ENCODE data around the gene SMIM20. TPM values are rescaled to one million over a fixed set of nuclear protein-coding genes. Genes with fewer than 3 reads are reported as not detected.

SMIM20 gene
- total RNA-seq, 1 experiment from 2014 or later = 27.0 TPM

GRCh38 chr4:25937801-25938200 lies 23.8 kb downstream of the SMIM20 start:
- H3K27ac ChIP-seq (ENCODE audit: low read length) = no peak overlapping the region
- no peak for ATAC-seq
- no peak for DNase-seq
- ChIA-PET CTCF (no interaction called here), POLR2A (ENCODE audit: unreplicated experiment) (no interaction called here)
- H3F3A ChIP-seq (ENCODE audit: low read length, unreplicated experiment) = no peaks in the 10 kb centered on the region
- TF ChIP-seq CTCF (conservative IDR thresholded peaks at IDR 0.05; ENCODE audit: low read depth, low read length) = no peak
- no peak for TF ChIP-seq EZH2phosphoT487 (IDR thresholded peaks at IDR 0.05; ENCODE audit: borderline replicate concordance, low read length)
- no peak for TF ChIP-seq EZH2 (IDR thresholded peaks at IDR 0.05; ENCODE audit: low read length, unreplicated experiment)
- H3K9me3 ChIP-seq (ENCODE audit: low read length) = no peaks in the 10 kb centered on the region
- no peaks in the 10 kb centered on the region for H3K36me3 ChIP-seq (ENCODE audit: low read depth, low read length)
- H3K4me2 ChIP-seq (ENCODE audit: low read length) = no peak overlapping the region
- H2AFZ ChIP-seq (ENCODE audit: low read length) = no peak overlapping the region
- H3K79me2 ChIP-seq (ENCODE audit: low read length) = no peaks in the 10 kb centered on the region
- H3K9ac ChIP-seq (ENCODE audit: low read length) = no peak overlapping the region
- H4K20me1 ChIP-seq (ENCODE audit: low read length) = no peaks in the 10 kb centered on the region
- no peaks in the 10 kb centered on the region for H3K27me3 ChIP-seq (ENCODE audit: low read length)
- no peaks in the 10 kb centered on the region for H3K9me2 ChIP-seq (replicated peaks; ENCODE audit: low read length)
- no peaks in the 10 kb centered on the region for H3K4me1 ChIP-seq (ENCODE audit: insufficient read depth, low read length)
- BruUV-seq (replicated peaks) = no TSS peak
- no peak overlapping the region for H3K4me3 ChIP-seq (ENCODE audit: low read length)
- intact Hi-C loops (cut with micrococcal nuclease) = no loop called here

GRCh38 chr4:25938366-25938765 lies 24.3 kb downstream of the SMIM20 start:
- Histone ChIP-seq H3K4me1 (ENCODE audit: insufficient read depth, low read length) (no peaks in the 10 kb centered on the region), H3K4me2 (ENCODE audit: low read length) (no peak overlapping the region), H3F3A (ENCODE audit: low read length, unreplicated experiment) (no peaks in the 10 kb centered on the region), H3K9ac (ENCODE audit: low read length) (no peak overlapping the region), H3K9me2 (replicated peaks; ENCODE audit: low read length) (no peaks in the 10 kb centered on the region), H3K4me3 (ENCODE audit: low read length) (no peak overlapping the region), H3K79me2 (ENCODE audit: low read length) (no peaks in the 10 kb centered on the region), H3K27ac (ENCODE audit: low read length) (no peak overlapping the region), H4K20me1 (ENCODE audit: low read length) (no peaks in the 10 kb centered on the region), H2AFZ (ENCODE audit: low read length) (no peak overlapping the region), H3K36me3 (ENCODE audit: low read depth, low read length) (no peaks in the 10 kb centered on the region), H3K9me3 (ENCODE audit: low read length) (no peaks in the 10 kb centered on the region), H3K27me3 (ENCODE audit: low read length) (no peaks in the 10 kb centered on the region)
- ChIA-PET POLR2A (ENCODE audit: unreplicated experiment) (no interaction called here), CTCF (no interaction called here)
- ATAC-seq (no peak), DNase-seq (no peak)
- BruUV-seq (replicated peaks) = no TSS peak
- intact Hi-C loops (cut with micrococcal nuclease) = no loop called here
- TF ChIP-seq EZH2 (IDR thresholded peaks at IDR 0.05; ENCODE audit: low read length, unreplicated experiment) (no peak), EZH2phosphoT487 (IDR thresholded peaks at IDR 0.05; ENCODE audit: borderline replicate concordance, low read length) (no peak), CTCF (conservative IDR thresholded peaks at IDR 0.05; ENCODE audit: low read depth, low read length) (no peak)

- Histone ChIP-seq H3K9me2 (replicated peaks; ENCODE audit: low read length) (no peaks in the 10 kb centered on the region), H3F3A (ENCODE audit: low read length, unreplicated experiment) (no peaks in the 10 kb centered on the region), H3K4me2 (ENCODE audit: low read length) (no peak overlapping the region), H3K36me3 (ENCODE audit: low read depth, low read length) (no peaks in the 10 kb centered on the region), H3K79me2 (ENCODE audit: low read length) (no peaks in the 10 kb centered on the region), H3K27me3 (ENCODE audit: low read length) (no peaks in the 10 kb centered on the region), H3K4me3 (ENCODE audit: low read length) (no peak overlapping the region), H3K9ac (ENCODE audit: low read length) (no peak overlapping the region), H2AFZ (ENCODE audit: low read length) (no peak overlapping the region), H4K20me1 (ENCODE audit: low read length) (no peaks in the 10 kb centered on the region), H3K27ac (ENCODE audit: low read length) (no peak overlapping the region), H3K4me1 (ENCODE audit: insufficient read depth, low read length) (no peaks in the 10 kb centered on the region), H3K9me3 (ENCODE audit: low read length) (no peaks in the 10 kb centered on the region)
- intact Hi-C loops (cut with micrococcal nuclease) = no loop called here
- DNase-seq (peak; percentile 5), ATAC-seq (no peak)
- ChIA-PET CTCF (no interaction called here), POLR2A (ENCODE audit: unreplicated experiment) (no interaction called here)
- BruUV-seq (replicated peaks) = no TSS peak
- no peak for TF ChIP-seq EZH2 (IDR thresholded peaks at IDR 0.05; ENCODE audit: low read length, unreplicated experiment)
- no peak for TF ChIP-seq CTCF (conservative IDR thresholded peaks at IDR 0.05; ENCODE audit: low read depth, low read length)
- TF ChIP-seq EZH2phosphoT487 (IDR thresholded peaks at IDR 0.05; ENCODE audit: borderline replicate concordance, low read length) = no peak
These were observed 24.8 kb downstream of the SMIM20 start for GRCh38 chr4:25938787-25939186.
